Measurements from ENCODE around the gene RS1.

DNA sequence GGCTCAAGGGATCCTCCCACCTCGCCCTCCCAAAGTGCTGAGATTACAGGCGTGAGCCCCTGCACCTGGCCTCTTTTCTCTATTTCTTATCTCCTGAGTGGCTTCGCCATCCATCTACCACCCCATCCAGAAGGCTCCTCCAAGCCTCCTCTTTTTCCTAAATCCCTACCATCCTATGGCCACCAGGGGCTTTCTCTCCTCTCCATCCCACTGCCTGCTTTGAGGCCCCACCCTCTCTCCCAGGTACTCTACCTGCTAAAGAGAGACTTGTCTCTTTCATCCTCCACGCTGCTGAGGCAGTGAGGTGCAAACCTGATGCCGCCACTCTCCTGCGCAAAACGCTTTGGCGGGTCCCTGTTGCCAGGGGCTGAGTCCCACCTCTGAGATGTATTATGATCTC is 7.0 kb downstream of the RS1 start:
- TF ChIP-seq, protein P1, sequence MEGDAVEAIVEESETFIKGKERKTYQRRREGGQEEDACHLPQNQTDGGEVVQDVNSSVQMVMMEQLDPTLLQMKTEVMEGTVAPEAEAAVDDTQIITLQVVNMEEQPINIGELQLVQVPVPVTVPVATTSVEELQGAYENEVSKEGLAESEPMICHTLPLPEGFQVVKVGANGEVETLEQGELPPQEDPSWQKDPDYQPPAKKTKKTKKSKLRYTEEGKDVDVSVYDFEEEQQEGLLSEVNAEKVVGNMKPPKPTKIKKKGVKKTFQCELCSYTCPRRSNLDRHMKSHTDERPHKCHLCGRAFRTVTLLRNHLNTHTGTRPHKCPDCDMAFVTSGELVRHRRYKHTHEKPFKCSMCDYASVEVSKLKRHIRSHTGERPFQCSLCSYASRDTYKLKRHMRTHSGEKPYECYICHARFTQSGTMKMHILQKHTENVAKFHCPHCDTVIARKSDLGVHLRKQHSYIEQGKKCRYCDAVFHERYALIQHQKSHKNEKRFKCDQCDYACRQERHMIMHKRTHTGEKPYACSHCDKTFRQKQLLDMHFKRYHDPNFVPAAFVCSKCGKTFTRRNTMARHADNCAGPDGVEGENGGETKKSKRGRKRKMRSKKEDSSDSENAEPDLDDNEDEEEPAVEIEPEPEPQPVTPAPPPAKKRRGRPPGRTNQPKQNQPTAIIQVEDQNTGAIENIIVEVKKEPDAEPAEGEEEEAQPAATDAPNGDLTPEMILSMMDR (IDR thresholded peaks at IDR 0.05; ENCODE audit: low read depth, low read length): no peak
- TF ChIP-seq EZH2phosphoT487 (IDR thresholded peaks at IDR 0.05; ENCODE audit: low read depth): no peak
